Femur (tissue), 1 donor: ENCODE measurements around the gene KRT74.
"Not testable (repeated sequence)": the region's sequence is repeated elsewhere in the genome, so short reads cannot be mapped to it uniquely, and the experiment has no call there.

Experiments
- DNase-seq: peaks from one replicate; pipeline ENCODE4 v3.0.0-alpha.2; 2017

Gene KRT74

GRCh38 chr12:52602552-52602951, 28.9 kb upstream of the KRT74 start:
- no peak for DNase-seq

GRCh38 chr12:52601671-52602070, 28.0 kb upstream of the KRT74 start:
- DNase-seq = no peak

GRCh38 chr12:52600941-52601481, 27.4 kb upstream of the KRT74 start, which contains the start of gene KRT72:
Gene KRT72, minus strand, starts transcription at chr12:52601463. Its CDS starts 11 bp downstream, at chr12:52601452.
- no peak for DNase-seq

GRCh38 chr12:52600475-52600874, 26.8 kb upstream of the KRT74 start:
- no peak for DNase-seq

DNA sequence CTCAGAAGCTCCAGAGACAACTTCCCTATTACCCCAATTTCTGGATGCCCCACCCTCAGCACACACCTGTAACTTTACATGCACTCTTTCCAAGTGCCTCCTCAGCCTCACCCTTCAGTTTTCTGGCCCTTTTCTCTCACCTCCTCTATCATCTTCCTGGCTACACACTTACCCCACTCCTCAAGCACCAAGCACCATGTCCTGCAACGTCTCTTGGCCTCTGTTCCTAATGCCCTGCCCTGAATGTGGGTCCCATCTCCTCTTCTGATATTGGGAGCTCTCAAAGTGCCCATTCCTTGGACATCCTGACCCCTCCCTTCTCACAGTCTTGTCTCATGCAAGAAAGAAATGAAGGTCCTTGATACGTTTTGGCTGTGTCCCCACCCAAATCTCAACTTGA, 26.4 kb upstream of the KRT74 start:
- no peak for DNase-seq

GRCh38 chr12:52598966-52599365, 25.3 kb upstream of the KRT74 start:
- DNase-seq = no peak

DNA sequence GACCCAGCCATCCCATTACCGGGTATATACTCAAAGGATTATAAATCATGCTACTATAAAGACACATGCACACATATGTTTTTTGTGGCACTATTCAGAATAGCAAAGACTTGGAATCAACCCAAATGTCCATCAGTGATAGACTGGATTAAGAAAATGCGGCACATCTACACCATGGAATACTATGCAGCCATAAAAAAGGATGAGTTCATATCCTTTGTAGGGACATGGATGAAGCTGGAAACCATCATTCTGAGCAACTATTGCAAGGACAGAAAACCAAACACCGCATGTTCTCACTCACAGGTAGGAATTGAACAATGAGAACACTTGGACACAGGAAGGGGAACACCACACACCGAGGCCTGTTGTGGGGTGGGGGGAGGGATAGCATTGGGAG, 20.6 kb upstream of the KRT74 start:
- not testable (repeated sequence) for DNase-seq

- no peak for DNase-seq
These were observed 17.9 kb upstream of the KRT74 start for GRCh38 chr12:52591521-52591920.

DNA sequence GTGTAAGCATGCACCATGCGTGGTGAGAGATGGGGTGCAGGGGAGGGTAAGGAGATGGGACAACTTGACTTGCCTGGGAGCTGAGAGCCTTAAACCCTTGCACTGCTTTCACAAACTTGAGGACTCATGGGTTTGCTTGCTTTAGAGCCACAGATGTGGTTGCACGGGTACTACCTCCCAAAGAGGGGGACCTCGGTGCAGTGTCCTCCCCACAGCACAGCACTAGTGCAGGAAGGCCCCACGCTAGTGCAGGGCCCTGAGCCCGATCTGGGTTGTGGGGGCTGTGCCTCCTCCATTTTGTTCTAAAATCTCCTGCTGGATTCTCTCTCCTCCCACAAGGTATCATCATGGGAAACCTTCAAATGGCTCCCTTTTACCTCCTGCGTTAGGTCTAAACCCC, 16.4 kb upstream of the KRT74 start:
- DNase-seq = no peak

DNA sequence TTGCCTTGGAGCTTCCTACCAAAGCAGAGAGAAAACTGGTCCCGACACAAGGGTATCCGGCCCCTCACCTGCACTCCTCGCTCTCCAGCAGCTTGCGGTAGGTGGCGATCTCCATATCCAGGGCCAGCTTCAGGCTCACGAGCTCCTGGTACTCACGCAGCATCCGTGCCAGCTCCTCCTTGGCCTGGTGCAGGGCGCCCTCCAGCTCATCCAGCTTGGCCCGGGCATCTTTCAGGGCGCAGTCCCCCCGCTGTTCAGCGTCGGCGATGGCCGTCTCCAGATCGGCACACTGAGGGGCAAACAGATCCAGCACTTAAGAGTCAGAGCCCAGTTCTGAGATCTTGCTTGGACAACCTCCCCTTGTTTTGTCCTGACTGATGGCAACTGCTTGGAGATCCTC, 13.9 kb upstream of the KRT74 start:
- no peak for DNase-seq

DNA sequence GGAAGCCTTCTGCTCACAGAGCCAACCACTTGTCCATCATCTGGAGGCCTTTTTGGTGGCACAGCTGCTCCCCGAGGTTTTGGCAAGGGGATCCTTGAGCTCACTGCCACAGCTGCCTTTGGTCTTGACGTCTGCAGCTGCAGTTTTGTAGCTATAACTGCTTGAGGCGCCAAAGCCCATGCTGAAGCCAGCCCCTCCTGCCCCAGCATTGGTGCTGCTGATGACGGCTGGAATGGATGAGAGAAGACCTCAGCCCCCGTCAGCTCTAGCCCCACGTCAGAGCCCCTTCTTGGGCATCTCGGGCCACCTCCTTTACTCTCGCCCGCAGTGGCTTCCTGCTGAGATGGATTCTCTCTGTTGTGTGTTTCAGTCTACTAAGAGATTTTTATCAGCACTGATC, 12.3 kb upstream of the KRT74 start:
- DNase-seq = peak; percentile 54

DNA sequence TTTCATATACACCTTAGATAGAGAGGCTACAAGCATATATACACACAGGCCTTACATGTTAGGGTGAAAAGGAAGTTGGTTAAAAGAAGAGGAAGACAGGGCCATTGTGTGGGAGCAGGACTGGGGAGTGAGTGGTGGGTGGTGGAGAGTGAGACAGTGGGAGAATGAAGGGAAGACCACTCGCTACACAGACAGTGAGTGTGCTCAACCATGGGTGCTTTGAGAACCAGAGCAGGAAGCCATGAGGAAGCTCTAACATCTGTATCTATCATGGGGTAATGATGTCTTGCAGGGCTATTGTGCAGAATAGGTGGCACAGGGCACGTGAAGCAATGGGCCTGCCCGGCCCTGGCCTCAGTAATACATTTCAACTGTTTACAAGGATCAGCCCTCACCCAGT, 11.4 kb upstream of the KRT74 start:
- DNase-seq = no peak

DNA sequence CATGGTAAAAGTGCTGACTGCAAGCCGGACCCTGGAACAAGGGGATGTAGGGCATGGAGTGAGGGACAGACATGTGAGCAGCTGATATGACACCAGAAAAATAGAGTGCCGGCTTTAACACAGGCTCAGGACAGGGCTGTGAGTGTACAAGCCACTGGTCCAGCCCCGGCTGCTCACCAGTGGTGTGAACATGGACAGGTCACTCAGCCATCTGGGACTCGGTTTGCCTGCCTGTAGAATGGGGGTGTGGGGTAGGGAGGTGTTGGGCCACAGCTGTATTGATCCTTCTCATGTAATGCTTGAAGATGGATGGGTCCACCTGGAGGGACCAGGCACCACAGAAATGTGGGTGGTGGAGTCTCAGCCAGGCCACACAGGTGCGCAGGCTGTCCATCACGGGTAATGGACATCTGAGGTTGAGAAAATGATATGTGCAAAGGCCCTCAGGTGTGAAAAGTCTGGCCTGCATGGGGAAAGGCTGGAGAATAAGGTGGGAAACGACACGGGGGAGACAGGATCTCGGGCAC, 10.6 kb upstream of the KRT74 start:
- DNase-seq = no peak

DNA sequence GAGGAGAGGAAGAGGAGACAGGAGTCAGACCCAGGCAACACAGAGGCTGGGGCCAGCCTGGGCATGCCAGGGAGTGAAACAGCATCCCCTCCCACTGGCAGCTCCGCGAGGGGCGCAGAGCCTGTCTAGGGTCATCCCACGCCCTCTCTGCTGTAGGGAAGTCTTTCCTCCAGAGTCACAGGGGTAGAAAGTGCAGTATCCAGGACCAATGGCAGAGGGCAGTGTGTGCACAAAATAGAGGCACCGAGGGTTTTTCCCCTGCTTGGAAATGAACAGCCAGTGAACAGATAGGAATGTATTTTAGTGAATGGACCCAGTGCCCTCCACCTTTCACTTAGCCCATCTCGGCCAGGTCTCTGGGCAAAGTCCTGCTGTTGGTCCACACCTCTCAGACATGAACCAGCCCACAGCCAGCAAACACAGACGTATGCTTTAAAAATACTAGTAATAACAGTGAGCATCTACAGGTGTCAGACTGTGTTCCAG, 9.4 kb upstream of the KRT74 start:
- peak; percentile 58 for DNase-seq

DNA sequence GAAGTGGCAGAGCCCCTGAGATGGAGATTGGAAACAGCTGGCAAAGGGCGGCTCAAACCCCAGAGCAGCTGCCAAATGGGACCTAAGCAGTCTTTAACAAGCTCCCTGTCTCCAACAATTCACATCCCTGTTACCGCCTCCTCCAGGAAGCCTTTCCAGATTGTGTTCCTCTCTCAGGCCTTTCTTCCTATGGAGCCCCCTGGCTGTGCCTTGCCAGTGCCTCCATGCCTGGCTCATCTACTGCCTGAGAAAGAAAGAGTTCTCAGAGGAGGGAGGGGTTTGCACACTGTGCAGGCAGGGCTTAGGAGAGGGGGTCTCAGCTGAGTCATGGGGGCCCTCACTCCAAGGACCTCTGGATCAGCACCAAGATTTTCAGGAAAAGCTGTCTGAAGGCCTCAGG, 8.8 kb upstream of the KRT74 start:
- no peak for DNase-seq

DNA sequence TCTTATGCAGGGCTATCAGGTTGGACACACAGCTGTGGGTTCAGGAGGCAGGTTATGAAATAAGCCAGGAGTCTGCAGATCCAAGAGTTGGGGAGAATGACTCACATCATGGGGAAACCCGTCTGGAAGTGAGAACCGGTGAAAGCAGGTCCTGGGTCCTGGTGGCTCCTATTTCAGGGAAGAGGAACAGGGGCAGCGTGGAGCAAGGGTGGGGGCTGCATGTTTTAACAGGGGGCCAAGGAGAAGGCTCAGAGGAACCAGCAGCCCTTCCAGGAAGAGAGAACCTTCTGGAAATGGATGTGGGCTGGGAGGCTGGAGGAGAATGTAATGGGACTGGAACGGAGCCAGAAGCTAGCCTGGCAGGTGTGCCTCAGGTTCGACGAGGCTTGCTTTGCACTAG, 7.8 kb upstream of the KRT74 start:
- no peak for DNase-seq

DNA sequence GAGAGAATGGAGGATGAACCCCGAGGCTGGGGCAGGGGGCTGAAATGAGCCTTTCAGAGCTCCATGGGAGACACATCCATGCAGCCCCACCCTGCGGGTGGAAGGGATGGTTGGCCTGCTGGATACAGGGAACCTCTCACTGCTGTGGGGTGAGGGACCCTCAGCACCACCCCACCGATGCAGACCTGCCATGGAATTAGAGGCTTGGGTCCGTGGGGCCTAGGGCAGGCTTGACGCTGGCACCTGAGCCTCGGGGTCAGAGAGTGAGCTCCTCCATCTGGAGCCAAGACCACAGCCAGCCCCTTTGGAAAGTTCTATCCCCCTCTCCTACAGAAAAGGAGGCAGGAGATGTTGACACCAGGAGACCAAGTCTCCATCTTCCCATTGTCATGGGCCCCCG, 7.4 kb upstream of the KRT74 start:
- DNase-seq = no peak

DNA sequence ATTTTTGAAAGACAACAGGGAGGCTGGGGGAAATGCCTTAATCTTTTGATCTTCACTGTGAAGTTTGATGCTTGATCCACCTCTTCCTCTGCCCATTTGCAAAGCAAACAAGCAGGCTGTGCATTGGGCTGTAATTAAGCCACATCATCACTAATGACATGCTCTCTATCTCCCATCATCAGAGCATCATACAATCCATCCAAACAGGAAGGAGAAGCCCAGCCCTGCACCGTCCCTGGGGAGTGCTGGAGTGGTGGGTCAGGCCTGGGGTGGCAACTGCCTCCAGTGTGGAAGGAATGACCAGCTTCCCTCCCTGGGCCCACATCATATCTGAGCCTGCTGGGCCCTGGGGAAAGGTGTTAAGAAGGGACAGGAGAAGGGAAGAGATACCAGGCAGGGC, 6.9 kb upstream of the KRT74 start:
- no peak for DNase-seq

GRCh38 chr12:52579468-52580465, 6.1 kb upstream of the KRT74 start:
- DNase-seq = no peak

DNA sequence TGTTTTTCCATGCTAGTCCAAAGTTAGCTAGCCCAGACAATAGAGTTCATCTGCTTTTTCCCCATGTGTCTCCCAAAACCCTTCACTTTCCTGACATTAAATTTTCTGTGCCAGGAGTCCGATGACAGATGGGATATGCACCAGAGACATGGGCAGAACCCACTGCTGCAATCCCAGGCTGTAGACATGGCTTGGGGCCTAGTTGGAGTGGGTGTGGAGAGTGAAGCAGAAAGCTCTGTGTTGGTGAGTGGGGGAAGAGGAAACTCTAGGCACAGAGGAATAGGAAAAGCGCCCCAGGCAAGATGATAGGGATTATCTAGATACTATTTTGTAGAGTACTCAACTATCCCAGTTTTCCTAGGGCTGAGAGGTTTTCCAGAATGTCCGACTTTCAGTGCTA, 4.8 kb upstream of the KRT74 start:
- no peak for DNase-seq

DNA sequence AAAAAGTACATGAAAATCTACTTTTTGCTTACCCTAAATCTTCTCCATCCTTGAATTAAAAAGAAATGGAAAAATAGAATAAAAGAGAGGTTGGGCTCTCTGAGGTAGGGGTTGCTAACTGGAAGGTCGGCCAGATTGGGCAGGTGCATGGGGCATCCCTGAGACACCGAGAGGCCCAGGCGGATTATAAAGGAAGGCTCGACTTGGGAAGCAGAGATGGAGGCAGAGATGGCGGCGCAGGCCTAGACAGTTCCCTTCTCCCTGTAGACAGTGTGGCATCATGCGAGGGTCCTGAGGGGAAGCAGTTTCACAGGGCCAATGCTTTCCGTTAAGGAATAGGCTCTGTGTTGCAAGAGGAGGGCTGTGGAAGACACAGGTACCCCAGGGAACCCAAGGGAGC, 3.7 kb upstream of the KRT74 start:
- no peak for DNase-seq

DNA sequence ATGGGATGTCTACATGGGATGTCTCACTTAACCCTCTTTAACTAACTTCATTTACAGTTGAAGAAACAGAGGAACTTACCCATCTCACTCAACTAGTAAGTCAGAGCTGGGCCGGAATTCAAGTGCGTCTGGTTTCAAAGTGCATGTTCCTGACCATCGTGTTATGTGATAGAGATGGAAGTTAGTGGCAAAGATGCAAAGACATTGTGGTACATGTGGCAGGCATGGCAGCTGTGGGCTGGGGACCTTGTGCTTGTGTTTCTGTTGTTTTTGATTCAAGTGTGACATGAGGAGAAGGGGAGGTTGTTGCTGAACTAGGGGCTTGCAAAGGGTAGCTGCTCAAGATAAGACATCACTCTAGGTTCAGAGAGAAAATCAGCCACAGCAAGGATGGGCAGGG, 2.3 kb upstream of the KRT74 start:
- no peak for DNase-seq

DNA sequence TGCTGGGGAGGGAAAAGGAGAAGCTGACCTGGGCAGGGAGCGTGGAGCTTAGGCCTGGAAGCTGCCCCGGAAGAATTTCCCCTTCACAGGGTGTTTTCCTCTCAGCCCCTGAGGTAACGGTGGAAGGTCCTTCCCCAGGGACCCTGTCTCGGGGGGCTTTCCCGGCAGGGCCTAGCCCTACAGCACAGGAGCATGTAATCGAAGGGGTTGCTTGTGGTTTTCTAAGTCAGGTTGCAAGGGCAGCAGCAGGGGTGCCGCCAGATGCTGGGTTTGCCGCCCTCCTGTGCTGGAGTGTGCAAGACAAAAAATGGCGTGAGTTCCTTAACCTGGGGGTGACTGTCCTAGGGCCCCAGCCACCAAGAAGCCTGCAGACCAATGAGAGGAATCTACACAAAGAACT, 1.6 kb upstream of the KRT74 start:
- no peak for DNase-seq

DNA sequence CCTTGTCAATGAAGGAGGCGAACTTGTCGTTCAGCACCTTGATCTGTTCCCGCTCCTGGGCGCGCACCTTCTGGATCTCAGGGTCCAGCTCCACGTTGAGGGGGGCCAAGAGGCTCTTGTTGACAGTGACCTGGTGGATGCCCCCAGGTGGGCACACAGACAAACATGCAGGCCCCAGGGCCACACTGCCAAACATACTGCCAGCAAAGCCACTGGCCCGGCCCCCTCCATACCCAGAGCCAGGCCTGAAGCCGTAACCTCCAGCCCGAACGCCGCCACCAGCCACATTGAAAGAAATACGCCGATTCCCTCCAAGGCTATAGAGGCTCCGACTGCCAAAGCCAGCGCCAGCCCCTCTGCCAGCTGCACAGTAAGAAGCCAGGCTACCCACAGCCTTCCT, 337 bp downstream of the KRT74 start:
- no peak for DNase-seq
